ENCODE measurements around the gene NPAS2.

Gene NPAS2

DNA sequence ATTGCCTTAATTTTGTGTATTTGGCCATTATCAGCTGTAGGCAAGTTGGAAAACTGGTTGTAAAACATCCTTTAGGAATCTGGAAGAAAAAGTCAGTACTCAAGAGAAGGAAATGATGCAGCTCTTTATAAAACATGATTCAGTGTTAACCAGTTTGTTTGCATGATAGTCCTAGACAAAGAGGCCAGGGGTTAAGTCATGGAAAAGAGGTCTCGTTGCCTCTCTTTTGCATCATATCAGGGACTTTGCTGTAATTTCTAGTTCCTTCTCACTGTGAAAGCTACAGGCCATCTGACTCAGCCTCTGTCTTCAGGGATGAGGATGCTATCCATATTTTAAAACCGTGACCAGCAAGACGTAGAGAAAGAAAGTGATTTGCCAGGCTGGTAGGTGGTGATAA is 38.0 kb downstream of the NPAS2 start:
- no peak for DNase-seq

DNA sequence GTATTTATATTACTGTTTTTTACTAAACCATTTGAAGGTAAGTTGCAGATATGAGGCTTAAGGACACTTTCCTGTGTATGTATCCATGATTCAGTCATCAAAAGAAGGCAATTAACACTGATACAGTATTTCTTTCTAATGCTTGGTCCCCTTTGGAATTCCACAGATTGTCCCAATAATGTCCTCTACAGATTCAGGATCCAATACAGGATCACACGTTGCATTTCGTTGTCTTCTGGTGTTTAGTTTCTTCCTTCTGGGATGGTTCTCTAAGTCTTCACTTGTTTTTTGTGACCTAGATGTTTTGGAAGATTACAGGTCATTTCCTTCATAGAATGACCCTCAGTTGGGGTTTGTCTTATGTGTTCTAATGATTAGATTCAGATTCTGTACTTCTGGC is 40.0 kb downstream of the NPAS2 start:
- no peak for DNase-seq

DNA sequence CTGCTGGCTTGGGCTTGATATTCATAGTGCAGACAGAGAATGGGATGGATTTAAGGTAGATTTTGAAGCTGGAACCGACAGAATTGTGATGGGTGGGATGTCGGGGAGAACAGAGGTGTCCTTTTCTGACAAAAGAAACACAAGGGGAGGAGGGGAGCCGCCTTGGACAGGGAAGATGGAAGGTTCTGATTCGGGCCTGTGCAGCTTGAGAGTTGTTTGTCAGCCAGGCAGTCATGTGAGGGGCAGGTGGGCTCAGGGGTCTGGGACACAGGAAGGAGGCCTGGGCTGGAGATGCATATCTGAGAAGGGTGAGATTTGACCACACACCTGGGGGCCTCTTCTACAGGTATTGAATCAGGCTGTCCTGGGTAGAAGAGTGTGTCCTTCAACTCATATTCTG is 41.4 kb downstream of the NPAS2 start:
- DNase-seq = no peak

DNA sequence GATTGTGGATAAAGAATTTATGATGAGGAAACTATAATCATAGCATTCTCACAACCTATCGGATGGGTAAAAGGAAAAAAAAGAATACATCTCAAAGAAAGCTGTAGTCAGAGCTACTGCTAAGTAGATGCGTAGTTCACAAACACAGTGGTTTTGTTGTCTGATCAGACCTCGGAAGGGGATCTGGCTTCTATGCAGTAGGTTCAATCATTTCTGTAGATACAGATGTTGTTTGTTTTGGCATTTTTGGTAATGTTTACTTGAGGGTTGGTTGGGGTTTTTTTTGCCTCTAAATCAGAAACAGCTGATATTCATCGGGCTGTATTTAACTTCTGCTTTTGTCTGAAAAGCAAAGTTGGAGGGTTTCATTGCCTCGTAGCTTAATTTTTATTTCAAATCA is 42.1 kb downstream of the NPAS2 start:
- DNase-seq = no peak

DNA sequence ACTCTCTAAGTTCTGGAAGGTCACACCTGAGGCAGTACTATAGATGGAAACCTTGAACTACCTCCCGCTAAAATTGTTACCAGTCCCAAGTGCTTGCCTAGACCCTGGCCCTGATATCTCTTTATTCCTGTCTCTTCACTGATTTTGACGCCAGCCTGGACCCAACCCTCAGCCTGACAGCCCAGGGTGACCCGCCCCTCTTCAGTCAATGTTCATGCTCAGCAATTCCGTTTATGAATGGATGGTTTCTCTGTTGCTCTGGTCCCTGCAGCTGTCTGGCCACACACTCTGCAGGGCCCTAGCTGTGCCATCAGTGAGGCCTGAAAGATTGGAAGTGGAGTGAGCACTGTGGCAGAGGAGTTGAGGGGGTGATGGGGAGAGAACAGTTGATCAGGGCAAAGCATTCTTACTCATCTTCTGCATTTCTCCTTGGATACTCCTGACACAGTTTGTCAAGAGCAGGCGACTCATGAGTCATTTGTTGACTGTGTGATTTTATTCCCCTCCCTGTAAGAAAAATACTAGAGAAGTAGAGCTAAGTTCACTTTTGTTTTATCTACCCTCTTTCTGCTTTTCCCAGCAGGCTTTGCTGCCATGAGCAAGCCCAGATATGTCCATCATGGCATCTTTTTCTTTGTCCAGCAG is 46.0 kb downstream of the NPAS2 start:
- no peak for DNase-seq

DNA sequence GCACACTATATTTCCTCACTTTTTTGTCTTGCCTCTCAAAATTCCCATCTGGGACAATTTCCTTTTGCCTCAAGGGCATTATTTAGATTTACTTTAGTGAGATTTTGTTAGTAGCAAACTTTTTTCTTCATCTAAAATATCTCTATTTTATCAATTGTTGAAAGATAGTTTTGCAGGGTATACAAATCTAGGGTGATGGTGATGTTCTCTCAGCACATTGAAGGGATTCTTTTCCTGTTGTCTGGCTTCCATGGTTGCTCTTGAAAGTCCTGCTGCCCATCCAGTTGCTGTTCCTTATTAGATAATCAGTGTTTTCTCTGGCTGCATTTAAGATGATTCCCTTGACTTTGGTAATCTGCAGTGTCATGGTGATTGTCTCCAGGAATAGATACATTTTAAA is 48.1 kb downstream of the NPAS2 start:
- no peak for DNase-seq

DNA sequence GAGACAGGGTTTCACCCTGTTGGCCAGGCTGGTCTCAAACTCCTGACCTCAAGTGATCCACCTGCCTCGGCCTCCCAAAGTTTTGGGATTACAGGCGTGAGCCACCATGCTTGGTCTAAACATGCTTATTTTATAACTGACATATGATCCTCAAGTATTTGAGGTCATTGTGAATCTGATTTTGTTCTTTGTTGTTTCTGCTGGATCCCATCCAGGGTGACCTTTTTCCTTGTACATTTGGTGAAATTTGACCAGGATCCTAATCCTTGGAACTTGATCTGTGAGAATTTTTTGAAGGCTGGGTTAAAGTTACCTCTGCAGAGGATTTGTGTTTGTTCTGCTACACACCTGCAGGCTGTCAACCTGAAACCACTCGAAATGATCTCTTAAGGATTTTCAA is 49.2 kb downstream of the NPAS2 start:
- DNase-seq = no peak

DNA sequence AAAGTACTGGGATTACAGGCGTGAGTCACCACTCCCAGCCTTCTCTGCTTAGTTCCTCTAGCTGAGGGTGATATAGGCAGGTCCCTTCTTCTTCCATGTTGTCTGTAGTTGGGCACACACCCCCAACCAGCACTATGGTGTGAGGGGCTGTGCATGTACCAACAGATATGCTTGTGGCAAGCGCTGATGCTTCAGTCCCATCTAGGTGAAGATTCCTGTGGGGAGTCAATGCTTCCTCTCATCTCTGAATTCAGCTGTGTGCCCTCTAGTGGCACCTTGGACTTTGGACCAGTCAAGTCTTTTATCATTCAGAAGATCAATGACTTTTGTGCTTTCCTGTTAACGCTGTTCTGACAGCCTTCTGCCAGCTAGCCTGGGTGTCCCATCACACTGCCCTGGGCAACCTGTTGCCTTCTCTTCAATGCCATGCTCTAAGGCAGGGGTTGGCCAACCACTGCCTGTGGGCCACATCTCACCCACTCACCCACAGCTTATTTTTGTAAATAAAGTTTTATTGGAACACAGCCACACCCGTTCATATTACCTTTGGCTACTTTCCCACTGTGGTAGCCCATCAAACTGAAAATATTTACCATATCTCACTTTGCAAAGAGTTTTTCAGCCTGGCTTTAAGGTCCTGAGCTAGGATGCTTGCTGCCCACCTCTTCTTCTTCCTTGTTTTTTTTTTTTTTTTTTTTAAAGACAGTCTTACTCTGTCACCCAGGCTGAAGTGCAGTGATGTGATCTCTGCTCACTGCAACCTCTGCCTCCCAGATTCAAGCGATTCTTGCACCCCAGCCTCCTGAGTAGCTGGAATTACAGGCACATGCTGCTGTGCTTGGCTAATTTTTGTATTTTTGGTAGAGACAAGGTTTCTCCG is 51.0 kb downstream of the NPAS2 start:
- DNase-seq = no peak

DNA sequence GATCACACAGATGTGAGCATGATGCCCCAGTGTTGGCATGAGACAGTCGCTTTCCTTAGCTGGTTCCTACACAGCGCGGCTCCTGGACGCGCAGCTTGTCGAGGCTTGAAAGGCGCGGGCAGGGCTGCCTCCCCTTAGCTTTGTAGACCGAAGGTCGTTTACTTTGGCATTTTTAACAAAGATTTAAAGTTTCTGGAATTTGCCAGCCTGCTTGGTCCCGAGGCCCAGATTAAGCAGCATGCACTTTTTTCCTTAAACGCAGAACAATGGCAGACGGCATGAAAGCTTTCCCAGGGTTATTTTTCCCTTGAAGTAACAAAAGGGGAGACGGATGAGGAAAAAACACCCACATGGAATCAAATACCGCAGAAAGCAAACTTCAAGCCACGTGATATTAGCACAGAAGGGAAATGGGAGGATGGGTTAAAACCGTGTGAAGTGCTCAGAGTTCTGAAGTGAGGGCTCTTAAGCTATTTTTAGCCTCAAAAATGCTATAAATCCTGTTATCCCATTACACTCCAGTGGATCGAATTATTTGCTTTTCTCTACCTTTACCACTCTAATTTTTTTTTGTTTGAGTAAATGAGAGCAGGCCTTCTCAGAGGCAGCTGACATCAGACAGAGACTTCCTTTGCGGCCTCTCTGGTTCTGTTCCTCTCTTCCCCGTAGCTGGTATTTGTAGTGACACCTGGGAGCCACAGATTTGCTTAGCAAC is 55.7 kb downstream of the NPAS2 start:
- peak; percentile 71 to 73 for DNase-seq

DNA sequence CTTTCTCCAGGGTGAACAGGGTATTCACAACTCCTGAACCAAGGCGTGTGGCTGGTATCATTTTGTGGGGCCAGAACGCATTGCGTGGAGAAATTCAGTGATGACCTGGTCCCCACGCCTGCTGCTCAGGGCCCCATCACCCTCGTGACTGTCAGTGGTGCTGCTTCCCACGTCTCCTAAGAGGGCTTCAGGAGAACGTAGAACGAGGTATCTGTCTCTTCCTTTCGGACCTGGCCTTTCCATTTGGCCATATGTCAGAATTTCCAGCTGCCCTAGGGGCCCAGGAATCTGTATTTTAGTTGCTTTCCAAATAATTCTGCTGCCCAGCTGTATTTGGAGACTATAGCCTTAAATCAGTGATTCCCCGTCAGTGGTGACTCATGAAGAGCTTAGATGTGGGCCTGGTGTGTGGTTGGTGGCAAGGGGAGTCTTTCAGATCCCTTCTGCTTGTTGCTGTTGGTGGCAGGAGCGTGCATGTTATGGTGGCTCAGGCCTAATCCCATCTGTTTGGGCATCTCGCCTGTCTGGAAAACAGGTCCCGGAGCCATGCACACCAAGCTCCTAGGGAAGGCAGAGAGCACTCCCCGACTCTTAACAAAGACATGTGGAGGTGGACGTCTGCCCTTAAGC is 56.4 kb downstream of the NPAS2 start:
- DNase-seq = no peak

DNA sequence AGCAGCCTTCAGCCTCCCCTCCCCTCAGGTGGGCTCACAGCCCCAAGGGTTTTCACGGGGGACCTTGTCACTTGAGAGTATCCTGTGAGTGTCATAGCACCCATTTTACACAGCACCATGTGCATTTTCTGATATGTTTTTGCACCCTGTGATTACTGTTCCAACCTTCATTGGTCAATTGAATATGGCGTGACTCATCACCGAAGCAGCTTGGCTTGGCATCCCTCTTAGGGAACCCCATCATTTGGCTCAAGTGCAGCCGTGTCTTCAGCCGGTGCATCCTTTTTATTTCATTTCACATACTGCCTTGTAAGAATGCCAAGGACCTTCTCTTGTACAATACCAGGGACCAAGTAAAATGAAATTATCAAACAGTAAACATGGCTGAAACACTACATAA is 57.6 kb downstream of the NPAS2 start:
- DNase-seq = no peak

DNA sequence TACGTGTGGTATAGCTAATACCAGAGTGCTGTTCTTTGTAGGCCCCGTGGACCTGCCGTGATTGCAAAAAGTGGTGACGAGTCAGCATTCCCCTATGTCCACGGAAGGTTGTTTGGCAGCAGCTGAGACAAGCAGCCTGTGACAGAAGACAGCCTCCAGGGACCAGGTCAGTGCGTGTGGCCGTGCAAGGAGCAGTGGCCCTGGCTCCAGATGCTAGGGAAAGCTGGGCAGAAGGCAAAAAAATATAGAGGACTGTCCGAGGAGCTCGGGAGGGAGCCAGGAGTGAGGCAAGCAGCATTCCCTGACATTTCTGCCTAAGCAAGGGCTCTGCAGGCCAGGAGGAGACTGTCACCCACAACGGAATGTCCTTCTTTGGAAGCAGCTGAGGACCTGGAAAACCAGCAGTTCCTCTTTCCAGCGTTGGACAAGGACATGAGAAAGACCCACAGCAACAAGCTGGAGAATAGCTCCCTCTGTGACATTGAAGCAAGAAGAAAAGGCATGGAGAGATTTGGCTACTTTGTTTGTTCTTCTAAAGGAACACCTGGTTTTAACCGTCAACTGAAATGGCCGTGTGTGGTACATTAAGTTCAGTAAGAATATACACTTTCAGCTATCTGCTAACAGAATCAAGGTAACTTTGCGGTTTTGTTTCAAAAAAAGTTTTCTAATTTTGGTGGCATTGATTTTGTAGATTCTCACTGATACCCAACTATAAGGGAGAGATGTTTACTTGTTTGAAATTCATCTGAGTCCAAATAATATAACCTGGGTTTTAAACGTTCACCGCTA is 58.3 kb downstream of the NPAS2 start:
- no peak for DNase-seq

DNA sequence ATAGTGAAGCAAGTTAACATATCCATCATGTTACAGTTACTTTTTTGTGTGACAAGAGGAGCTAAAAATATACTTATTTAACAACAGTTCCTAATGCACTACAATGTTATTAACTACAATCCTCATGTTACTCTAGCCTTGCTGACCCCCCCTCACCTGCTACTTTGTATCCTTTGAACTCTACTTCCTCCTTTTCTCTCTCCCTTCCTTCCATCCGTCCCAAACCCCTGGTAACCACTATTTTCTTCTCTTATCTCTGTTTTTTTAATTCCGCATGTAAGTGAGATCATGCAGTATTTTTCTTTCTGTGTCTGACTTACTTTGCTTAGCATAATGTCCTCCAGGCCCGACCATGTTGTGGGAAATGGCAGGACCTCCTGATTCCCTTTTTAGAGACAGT is 59.4 kb downstream of the NPAS2 start:
- no peak for DNase-seq

DNA sequence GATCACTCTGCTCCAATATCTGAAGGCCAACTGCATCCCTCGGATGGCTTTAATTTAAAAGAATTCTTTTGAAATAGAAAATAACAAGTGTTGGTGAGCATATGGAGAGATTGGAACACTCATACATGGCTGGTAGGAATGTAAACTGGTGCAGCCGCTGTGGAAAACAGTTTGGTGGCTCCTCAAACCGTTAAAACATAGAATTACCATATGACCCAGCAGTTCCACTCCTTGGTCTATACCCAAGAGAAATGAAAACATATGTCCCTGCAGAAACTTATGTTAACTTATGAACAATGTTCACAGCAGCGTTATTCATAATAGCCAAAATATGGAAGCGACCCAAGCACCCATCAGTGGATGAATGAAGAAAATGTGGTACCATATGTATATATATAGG is 60.1 kb downstream of the NPAS2 start:
- no peak for DNase-seq

DNA sequence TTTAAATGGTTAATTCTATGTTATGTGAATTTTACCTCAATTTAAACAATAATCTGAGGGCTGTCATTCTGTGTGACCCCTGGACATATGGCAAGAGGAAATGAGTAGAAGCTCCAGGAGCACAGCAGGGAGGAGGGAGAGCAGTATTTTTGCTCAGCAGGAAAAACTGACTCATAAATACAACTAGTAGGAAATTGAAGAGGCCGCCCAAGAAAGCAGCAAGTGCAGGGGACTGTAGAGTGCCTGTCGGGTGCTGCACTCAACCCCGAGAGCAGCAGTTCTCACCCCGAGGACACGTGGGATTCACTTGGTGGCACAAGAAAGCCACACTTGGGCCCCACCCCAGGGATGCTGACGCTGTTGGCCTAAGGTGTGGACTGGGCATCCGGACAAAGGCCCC is 60.8 kb downstream of the NPAS2 start:
- DNase-seq = no peak

DNA sequence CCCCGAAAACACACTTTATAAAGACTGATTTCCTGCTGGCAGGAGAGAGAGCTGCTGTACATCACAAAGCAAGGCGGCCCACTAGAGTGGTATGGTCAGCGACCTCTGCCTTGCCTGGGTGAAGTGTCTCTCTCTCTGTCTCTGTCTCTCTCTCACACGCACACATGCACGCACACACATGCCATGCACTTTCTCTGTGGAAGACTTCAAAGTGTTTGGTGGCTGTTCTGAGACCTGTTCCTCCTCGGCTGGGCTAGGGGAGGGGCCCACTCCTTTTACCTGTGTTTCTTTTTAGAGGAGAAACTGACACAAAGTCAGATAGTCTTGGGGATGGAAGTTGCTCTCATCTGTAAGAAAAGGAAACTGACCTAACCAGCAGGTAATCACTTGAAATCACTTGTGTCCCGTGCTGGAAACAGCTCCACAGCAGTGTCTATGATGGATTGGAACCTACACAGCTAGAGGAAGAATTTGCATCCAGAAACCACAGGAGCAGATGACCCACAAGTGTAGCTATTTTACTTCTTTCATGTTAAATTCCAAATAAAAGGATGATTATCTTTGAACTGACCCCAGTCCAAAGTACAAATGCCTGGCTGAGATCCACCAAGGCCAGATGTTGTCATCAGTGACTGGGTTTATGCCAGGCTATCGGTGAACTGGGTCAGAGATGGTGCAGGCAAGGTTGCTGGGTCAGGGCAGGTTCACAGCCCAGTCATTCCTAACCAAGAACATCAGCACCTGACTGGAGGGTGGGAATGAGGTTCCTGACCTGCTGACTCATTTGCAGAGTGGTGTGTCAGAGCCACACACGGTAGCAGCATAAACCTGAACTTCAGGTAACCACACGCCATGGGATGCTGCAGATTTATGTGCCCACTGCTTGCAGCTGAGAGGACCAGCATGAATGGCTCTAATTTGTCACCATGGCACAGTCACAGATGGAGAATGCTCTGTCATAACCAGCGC is 63.0 kb downstream of the NPAS2 start:
- DNase-seq = no peak

DNA sequence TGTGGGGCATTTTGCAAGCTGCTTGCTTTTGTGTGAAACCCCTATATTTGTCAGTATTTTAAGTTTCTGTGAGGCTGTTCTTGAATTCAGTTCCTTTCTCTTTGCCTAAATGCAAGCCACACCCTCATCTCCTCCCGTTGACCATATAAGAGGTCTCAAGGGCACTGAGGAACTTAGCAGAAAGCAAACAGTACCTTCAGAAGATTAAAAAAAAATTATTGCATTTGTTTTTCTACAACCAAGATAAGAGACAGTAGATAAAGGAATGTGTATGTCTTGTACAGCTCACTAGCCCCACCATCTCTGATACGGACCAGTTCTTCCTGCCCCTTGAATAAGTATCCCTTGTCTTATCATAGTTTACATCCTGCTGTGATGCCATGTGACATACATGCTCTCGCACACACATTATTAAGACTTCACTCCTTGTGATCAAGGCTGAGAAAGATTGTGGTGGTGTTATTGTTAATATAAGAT is 64.2 kb downstream of the NPAS2 start:
- no peak for DNase-seq

DNA sequence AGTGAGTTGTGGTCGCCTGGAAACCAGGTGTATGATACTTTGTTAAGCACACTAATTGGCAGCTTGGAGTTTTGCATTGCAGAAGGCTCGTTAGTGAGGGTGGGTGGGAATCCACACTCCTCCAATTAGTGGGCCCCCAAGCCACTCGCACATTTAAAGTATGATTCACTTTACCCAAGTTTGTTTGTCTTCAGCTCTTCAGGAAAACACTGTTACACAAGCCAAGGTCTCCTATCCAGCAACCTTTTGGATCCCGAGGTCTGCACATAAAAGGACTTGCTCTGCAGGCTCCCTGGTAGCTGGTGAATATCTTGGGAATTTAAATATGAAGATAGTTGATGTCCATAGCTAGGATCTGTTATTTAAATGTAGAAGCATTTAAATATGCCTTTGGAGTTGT is 66.1 kb downstream of the NPAS2 start:
- DNase-seq = no peak

DNA sequence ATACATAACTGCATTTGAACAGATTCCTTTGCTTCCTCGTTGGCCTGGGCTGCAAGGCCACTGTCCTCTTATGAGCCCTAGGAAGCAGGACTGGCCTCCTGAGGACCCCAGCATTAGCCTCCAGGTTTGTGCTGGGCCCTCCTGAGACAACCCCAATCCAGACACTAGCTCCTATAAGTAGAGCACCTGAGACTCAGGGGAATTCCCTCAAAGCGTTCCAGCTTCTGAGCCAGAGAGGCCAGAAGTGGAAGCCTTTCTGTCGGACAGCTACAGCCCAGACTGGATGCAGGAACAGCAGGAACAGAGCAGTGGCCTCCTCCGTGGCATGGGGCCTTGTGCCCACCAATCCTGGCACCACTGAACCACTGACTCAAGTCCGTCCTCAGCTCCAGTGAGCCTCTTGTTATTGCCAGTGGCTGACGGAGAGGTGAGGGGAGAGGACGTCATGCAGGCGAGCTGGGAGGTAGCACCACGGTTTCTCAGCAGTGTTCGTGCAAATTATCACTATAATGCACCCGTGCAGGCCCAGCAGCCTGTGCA is 67.2 kb downstream of the NPAS2 start:
- DNase-seq = no peak

DNA sequence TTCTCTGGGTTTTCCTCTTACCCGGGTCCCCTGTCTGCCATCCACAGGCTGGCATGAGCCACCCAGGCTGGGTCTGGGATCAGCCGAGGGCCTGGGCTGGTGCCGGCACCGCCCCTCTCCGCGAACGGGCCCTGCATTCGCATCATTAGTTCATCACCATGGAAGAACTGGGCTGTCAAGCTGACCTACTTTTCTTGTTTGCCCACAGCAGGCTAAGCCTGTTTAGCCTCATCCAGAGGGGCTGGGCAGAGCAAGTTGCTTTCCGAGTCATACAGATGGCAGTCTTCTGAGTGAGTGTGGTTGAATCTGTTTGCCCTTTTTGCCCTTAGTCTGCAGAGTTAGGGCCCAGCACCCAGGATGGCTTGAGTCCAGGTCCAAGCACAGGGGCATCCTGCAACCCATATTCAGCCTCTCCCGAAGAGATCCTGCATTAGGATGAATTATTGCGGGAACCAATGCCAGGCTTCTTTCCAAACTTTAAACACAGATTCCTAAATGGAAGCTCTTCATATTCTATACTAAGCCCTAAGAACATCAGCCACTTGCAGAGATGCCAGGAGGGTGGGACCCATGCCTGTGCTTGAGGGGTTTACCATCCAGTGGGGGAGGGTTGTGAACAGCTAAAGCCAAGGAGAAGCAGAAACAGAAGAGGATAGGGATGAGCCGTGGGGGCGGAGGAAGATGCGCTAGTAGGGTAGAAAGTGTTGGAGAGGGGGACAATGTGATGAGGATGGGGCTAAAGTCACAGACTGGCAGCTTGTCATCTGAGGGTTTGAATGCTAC is 68.0 kb downstream of the NPAS2 start:
- no peak for DNase-seq
